PFSK-1 (cell line): ENCODE data around the gene SLC25A42.

ENCODE experiments used
- FOXP2 ChIP-seq: optimal IDR thresholded peaks from 2 replicates; pipeline ENCODE3; 2011; ENCODE audit warnings: borderline replicate concordance, control low read depth, inconsistent platforms; ENCODE audit not compliant: insufficient read depth; ENCODE audit errors: extremely low read length, extremely low read depth
- POLR2AphosphoS5 ChIP-seq: IDR thresholded peaks from 2 replicates; pipeline ENCODE4 v1.6.1; 2012; ENCODE audit warnings: low read depth, mild to moderate bottlenecking, control low read depth, low read length, moderate library complexity
- SIN3A ChIP-seq: IDR thresholded peaks from 2 replicates; pipeline ENCODE4 v1.6.1; 2012; ENCODE audit warnings: mild to moderate bottlenecking, low read length, moderate library complexity, borderline replicate concordance; ENCODE audit not compliant: insufficient read depth
- TAF1 ChIP-seq: IDR thresholded peaks from 2 replicates; pipeline ENCODE4 v1.6.1; 2012; ENCODE audit warnings: low read length, control low read depth, borderline replicate concordance; ENCODE audit not compliant: insufficient read depth
- TF ChIP-seq, protein P1 (sequence below), 2 experiments: IDR thresholded peaks; 2 replicates each; pipeline versions ENCODE4 v1.6.1 to v1.8.0; 2011 to 2012; ENCODE audit warnings: low read depth in 2 of 2, low read length in 2 of 2, control low read depth in 1 of 2, inconsistent platforms in 1 of 2, mild to moderate bottlenecking in 1 of 2, moderate library complexity in 1 of 2; ENCODE audit not compliant: insufficient read depth in 1 of 2

SLC25A42 gene

GRCh38 chr19:19050731-19051130, 13.1 kb upstream of the SLC25A42 start:
- TF ChIP-seq FOXP2 (no peak), POLR2AphosphoS5 (no peak), SIN3A (no peak), TAF1 (no peak)
- TF ChIP-seq, protein P1, sequence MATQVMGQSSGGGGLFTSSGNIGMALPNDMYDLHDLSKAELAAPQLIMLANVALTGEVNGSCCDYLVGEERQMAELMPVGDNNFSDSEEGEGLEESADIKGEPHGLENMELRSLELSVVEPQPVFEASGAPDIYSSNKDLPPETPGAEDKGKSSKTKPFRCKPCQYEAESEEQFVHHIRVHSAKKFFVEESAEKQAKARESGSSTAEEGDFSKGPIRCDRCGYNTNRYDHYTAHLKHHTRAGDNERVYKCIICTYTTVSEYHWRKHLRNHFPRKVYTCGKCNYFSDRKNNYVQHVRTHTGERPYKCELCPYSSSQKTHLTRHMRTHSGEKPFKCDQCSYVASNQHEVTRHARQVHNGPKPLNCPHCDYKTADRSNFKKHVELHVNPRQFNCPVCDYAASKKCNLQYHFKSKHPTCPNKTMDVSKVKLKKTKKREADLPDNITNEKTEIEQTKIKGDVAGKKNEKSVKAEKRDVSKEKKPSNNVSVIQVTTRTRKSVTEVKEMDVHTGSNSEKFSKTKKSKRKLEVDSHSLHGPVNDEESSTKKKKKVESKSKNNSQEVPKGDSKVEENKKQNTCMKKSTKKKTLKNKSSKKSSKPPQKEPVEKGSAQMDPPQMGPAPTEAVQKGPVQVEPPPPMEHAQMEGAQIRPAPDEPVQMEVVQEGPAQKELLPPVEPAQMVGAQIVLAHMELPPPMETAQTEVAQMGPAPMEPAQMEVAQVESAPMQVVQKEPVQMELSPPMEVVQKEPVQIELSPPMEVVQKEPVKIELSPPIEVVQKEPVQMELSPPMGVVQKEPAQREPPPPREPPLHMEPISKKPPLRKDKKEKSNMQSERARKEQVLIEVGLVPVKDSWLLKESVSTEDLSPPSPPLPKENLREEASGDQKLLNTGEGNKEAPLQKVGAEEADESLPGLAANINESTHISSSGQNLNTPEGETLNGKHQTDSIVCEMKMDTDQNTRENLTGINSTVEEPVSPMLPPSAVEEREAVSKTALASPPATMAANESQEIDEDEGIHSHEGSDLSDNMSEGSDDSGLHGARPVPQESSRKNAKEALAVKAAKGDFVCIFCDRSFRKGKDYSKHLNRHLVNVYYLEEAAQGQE (IDR thresholded peaks at IDR 0.05; ENCODE audit: insufficient read depth in 1 of 2, low read depth in 2 of 2, low read length in 2 of 2): no peak

GRCh38 chr19:19051478-19052213, 12.1 kb upstream of the SLC25A42 start:
- no peak for TF ChIP-seq FOXP2
- TF ChIP-seq, protein P1 (IDR thresholded peaks at IDR 0.05; ENCODE audit: insufficient read depth in 1 of 2, low read depth in 2 of 2, low read length in 2 of 2): no peak
- TF ChIP-seq POLR2AphosphoS5: no peak
- no peak for TF ChIP-seq SIN3A
- no peak for TF ChIP-seq TAF1

DNA sequence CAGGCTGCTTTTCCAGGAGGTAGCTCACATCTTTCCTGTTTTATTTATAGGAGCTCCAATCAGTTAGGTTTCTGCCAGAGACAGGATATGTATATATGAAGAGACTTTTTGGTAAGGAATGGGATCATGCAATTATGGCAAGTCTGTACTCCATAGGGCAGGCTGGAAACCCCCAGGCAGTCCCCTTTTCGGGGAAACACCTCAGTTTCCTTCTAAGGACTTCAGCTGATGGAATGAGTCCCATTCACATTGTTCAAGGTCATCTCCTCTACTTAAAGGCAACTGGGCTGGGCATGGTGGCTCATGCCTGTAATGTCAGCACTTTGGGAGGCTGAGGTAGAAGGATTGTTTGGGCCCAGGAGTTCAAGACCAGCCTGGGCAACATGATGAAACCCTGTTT, 10.9 kb upstream of the SLC25A42 start:
- TF ChIP-seq SIN3A (no peak), POLR2AphosphoS5 (no peak)

- TF ChIP-seq POLR2AphosphoS5 (no peak), TAF1 (no peak), SIN3A (no peak), FOXP2 (no peak)
- TF ChIP-seq, protein P1 (IDR thresholded peaks at IDR 0.05; ENCODE audit: insufficient read depth in 1 of 2, low read depth in 2 of 2, low read length in 2 of 2): no peak
Observed at GRCh38 chr19:19053508-19054314, 10.1 kb upstream of the SLC25A42 start.

- TF ChIP-seq POLR2AphosphoS5: no peak
- no peak for TF ChIP-seq FOXP2
- no peak for TF ChIP-seq TAF1
- TF ChIP-seq SIN3A: no peak
- TF ChIP-seq, protein P1 (IDR thresholded peaks at IDR 0.05; ENCODE audit: insufficient read depth in 1 of 2, low read depth in 2 of 2, low read length in 2 of 2): no peak
Observed at GRCh38 chr19:19054315-19054938, 9.4 kb upstream of the SLC25A42 start.
